NT2/D1 (cell line): ENCODE data around the gene HUNK.

Experiments
- YY1 ChIP-seq: IDR thresholded peaks from 2 replicates; pipeline ENCODE4 v1.6.1; 2011; ENCODE audit not compliant: insufficient read length, insufficient read depth
- ZNF274 ChIP-seq: IDR thresholded peaks from 2 replicates; pipeline ENCODE4 v1.6.1; 2011; ENCODE audit warnings: mild to moderate bottlenecking, low read depth, low read length

- no peak for TF ChIP-seq ZNF274
- TF ChIP-seq YY1 = no peak
Measured at GRCh38 chr21:31927689-31928353, 55.0 kb downstream of the HUNK start.
